HepG2 (cell line): ENCODE measurements around the gene DEPDC5. TPM values are rescaled to one million over a fixed set of nuclear protein-coding genes. Genes with fewer than 3 reads are reported as not detected.

Source experiments
- ATAC-seq: fragments of 200-7000 bp; cut with Tn5 transposase; 3 replicates; pipeline ENCODE4 v1.9.1; 2020; ENCODE audit warnings: mild to moderate bottlenecking, moderate library complexity
- BruUV-seq: library from RNA; stranded (reverse); fragments of 400-500 nt; replicated peaks from 2 replicates; lab custom pipeline; 2021; lab: Mats Ljungman, UMichigan
- CTCF ChIA-PET: fragments of 300-600 bp; formaldehyde crosslinking; extraction: SDS; loops from one replicate; lab custom pipeline; 2021; ENCODE audit warnings: low total read pairs, inconsistent platforms, low intra/inter-chr PET ratio; lab: Yijun Ruan, JAX
- POLR2A ChIA-PET: fragments of 350-600 bp; sonication (Branson Sonifier 250); formaldehyde crosslinking; loops from one replicate; lab custom pipeline; 2020; ENCODE audit warnings: antibody characterized with exemption, inconsistent platforms; lab: Yijun Ruan, JAX
- DNase-seq: peaks from one replicate; pipeline ENCODE4 v3.0.0-alpha.2; 2015; ENCODE audit warnings: low spot score
- FAIRE-seq: peaks from 3 replicates; lab custom pipeline; 2011; peaks lifted over from hg19 to GRCh38; lab: Jason Lieb, UNC
- H2AFZ ChIP-seq: one replicate; pipeline ENCODE4 v1.6.1; 2011; ENCODE audit warnings: low read length, inconsistent platforms
- H3K27ac ChIP-seq: fragments of 300-600 bp; 3 replicates; pipeline ENCODE4 v1.8.0; 2011; ENCODE audit warnings: mixed run types, mild to moderate bottlenecking, mixed read lengths, low read length, inconsistent platforms; ENCODE audit not compliant: insufficient read depth; ENCODE audit errors: extremely low read length
- H3K27me3 ChIP-seq, 2 experiments: fragments of 200-600 bp in 1 of 2; 2 replicates in 1 of 2; 3 replicates in 1 of 2; pipeline versions ENCODE4 v1.6.0 to v1.8.0; 2011; ENCODE audit warnings: low read length in 2 of 2, mild to moderate bottlenecking in 2 of 2, moderate library complexity in 2 of 2, inconsistent platforms in 1 of 2; ENCODE audit not compliant: insufficient read depth in 2 of 2, control insufficient read depth in 1 of 2
- H3K36me3 ChIP-seq, 2 experiments: fragments of 200-600 bp in 1 of 2; replicated peaks in 1 of 2; 2 replicates in 1 of 2; 3 replicates in 1 of 2; pipeline versions ENCODE4 v1.5.1 to v1.8.0; 2011; ENCODE audit warnings: low read length in 2 of 2, inconsistent platforms in 1 of 2; ENCODE audit not compliant: insufficient read depth in 2 of 2, control insufficient read depth in 1 of 2
- H3K4me1 ChIP-seq: 2 replicates; pipeline ENCODE4 v1.5.1; 2012; ENCODE audit warnings: low read length, inconsistent platforms; ENCODE audit not compliant: insufficient read depth
- H3K4me2 ChIP-seq: 2 replicates; pipeline ENCODE4 v1.6.0; 2011; ENCODE audit warnings: low read depth, low read length, inconsistent platforms
- H3K4me3 ChIP-seq, 3 experiments: fragments of 200-600 bp in 1 of 3; sonication (generic), shearing (Covaris generic) in 1 of 3; replicated peaks in 1 of 3; 2 replicates each; pipeline ENCODE4 v1.5.1; 2011 to 2016; ENCODE audit warnings: low read length in 3 of 3, inconsistent platforms in 2 of 3, low read depth in 2 of 3, mild to moderate bottlenecking in 2 of 3, control low read depth in 1 of 3, mixed read lengths in 1 of 3; ENCODE audit not compliant: insufficient read depth in 1 of 3
- H3K79me2 ChIP-seq: one replicate; pipeline ENCODE4 v1.6.1; 2011; ENCODE audit warnings: low read length, inconsistent platforms; ENCODE audit not compliant: insufficient read depth
- H3K9ac ChIP-seq: 2 replicates; pipeline ENCODE4 v1.6.0; 2011; ENCODE audit warnings: mild to moderate bottlenecking, low read depth, low read length, inconsistent platforms; ENCODE audit not compliant: insufficient read depth
- H3K9me3 ChIP-seq: 2 replicates; pipeline ENCODE4 v1.5.1; 2012; ENCODE audit warnings: mild to moderate bottlenecking, low read length
- H4K20me1 ChIP-seq: 2 replicates; pipeline ENCODE4 v1.6.0; 2011; ENCODE audit warnings: inconsistent platforms, mild to moderate bottlenecking, low read length, moderate library complexity; ENCODE audit not compliant: insufficient read depth
- ARNT2 ChIP-seq: sonication (generic); formaldehyde crosslinking; IDR thresholded peaks from 2 replicates; pipeline ENCODE4 v1.8.0; 2022; ENCODE audit warnings: mild to moderate bottlenecking, low read depth, missing genetic modification reagents, moderate library complexity
- ATF1 ChIP-seq: IDR thresholded peaks from 2 replicates; pipeline ENCODE4 v1.6.1; 2016; ENCODE audit warnings: mild to moderate bottlenecking, control low read depth
- CREM ChIP-seq, 2 experiments: sonication (generic) in 1 of 2; formaldehyde crosslinking in 1 of 2; IDR thresholded peaks; 2 replicates each; pipeline versions ENCODE4 v1.4.0 to v1.6.1; 2016 to 2020; ENCODE audit warnings: antibody characterized with exemption in 1 of 2, mild to moderate bottlenecking in 1 of 2, missing genetic modification reagents in 1 of 2
- FOXJ3 ChIP-seq: sonication (generic); formaldehyde crosslinking; IDR thresholded peaks from 2 replicates; pipeline ENCODE4 v1.4.0; 2020; ENCODE audit warnings: missing genetic modification reagents, mild to moderate bottlenecking, borderline replicate concordance
- FOXO4 ChIP-seq: sonication (generic); formaldehyde crosslinking; conservative IDR thresholded peaks from 2 replicates; pipeline ENCODE4 v1.8.1; 2023; ENCODE audit warnings: missing genetic modification reagents
- KLF12 ChIP-seq: sonication (generic); formaldehyde crosslinking; IDR thresholded peaks from 2 replicates; pipeline ENCODE4 v1.4.0; 2020; ENCODE audit warnings: missing genetic modification reagents, borderline replicate concordance
- MEIS2 ChIP-seq: sonication (generic); formaldehyde crosslinking; IDR thresholded peaks from 2 replicates; pipeline ENCODE4 v1.9.0; 2021; ENCODE audit warnings: mild to moderate bottlenecking, missing genetic modification reagents
- ZNF704 ChIP-seq: sonication (generic); formaldehyde crosslinking; IDR thresholded peaks from 2 replicates; pipeline ENCODE4 v1.8.1; 2023; ENCODE audit warnings: mild to moderate bottlenecking, inconsistent platforms, moderate library complexity, missing genetic modification reagents, borderline replicate concordance
- ZNF724P ChIP-seq: sonication (generic); formaldehyde crosslinking; IDR thresholded peaks from 2 replicates; pipeline ENCODE4 v1.8.0; 2022; ENCODE audit warnings: missing genetic modification reagents, borderline replicate concordance
- WGBS: methylation state at CpG from one replicate; pipeline ENCODE4 v1.1.6; 2017; ENCODE audit warnings: low lambda C conversion rate; 5-methylcytosine and 5-hydroxymethylcytosine counted together
- in situ Hi-C: cut with HindIII; loops from 2 replicates; pipeline ENCODE4 v1.10.0; 2017; ENCODE audit warnings: low pct_unique_long_range_greater_than_20kb; ENCODE audit not compliant: extremely low pct_ligation_motif_present
- intact Hi-C: fragments of 100-400 bp; cut with micrococcal nuclease; formaldehyde crosslinking; loops from one replicate; pipeline ENCODE4 v1.10.0; 2022; ENCODE audit not compliant: unreplicated experiment
- polyA plus RNA-seq, 8 experiments: library from polyadenylated mRNA; depleted of rRNA in 3 of 8; stranded (reverse) in 7 of 8; unstranded in 1 of 8; fragments of >200 nt; fragmentation: Illumina TruSeq in 4 of 8; extraction: Trizol in 4 of 8; gene quantifications; 2 replicates each; pipeline versions ENCODE4 v1.2.1 to v1.2.3, GENCODE V29; 2011 to 2016; ENCODE audit warnings: low read depth in 4 of 8, missing spikeins in 1 of 8, mixed read lengths in 1 of 8; ENCODE audit not compliant: insufficient read depth in 1 of 8
- total RNA-seq, 5 experiments: library from RNA; depleted of rRNA; stranded (reverse); fragments of >200 nt; fragmentation: Illumina TruSeq; extraction: Trizol; gene quantifications; 2 replicates each; pipeline ENCODE4 v1.2.3, GENCODE V29; 2016; ENCODE audit warnings: low read depth in 1 of 5
- TF ChIP-seq, protein P1 (sequence below): sonication (generic); formaldehyde crosslinking; IDR thresholded peaks from 2 replicates; pipeline ENCODE4 v1.4.0; 2020; ENCODE audit warnings: mild to moderate bottlenecking, missing genetic modification reagents, borderline replicate concordance
- TF ChIP-seq, protein P2 (sequence below): sonication (generic); formaldehyde crosslinking; IDR thresholded peaks from 2 replicates; pipeline ENCODE4 v1.4.0; 2020; ENCODE audit warnings: low read depth, mild to moderate bottlenecking, missing genetic modification reagents
- TF ChIP-seq, protein P3 (sequence below): sonication (generic); formaldehyde crosslinking; IDR thresholded peaks from 2 replicates; pipeline ENCODE4 v1.4.0; 2020; ENCODE audit warnings: missing genetic modification reagents
- TF ChIP-seq, protein P4 (sequence below): IDR thresholded peaks from 2 replicates; pipeline ENCODE4 v1.6.1; 2016

DEPDC5 gene
- total and polyA plus RNA-seq, 2 of the 13 experiments (the other 11 are each of a cell fraction or from before 2014, with no cell fraction given), result 9.8 to 12.4 TPM

DNA sequence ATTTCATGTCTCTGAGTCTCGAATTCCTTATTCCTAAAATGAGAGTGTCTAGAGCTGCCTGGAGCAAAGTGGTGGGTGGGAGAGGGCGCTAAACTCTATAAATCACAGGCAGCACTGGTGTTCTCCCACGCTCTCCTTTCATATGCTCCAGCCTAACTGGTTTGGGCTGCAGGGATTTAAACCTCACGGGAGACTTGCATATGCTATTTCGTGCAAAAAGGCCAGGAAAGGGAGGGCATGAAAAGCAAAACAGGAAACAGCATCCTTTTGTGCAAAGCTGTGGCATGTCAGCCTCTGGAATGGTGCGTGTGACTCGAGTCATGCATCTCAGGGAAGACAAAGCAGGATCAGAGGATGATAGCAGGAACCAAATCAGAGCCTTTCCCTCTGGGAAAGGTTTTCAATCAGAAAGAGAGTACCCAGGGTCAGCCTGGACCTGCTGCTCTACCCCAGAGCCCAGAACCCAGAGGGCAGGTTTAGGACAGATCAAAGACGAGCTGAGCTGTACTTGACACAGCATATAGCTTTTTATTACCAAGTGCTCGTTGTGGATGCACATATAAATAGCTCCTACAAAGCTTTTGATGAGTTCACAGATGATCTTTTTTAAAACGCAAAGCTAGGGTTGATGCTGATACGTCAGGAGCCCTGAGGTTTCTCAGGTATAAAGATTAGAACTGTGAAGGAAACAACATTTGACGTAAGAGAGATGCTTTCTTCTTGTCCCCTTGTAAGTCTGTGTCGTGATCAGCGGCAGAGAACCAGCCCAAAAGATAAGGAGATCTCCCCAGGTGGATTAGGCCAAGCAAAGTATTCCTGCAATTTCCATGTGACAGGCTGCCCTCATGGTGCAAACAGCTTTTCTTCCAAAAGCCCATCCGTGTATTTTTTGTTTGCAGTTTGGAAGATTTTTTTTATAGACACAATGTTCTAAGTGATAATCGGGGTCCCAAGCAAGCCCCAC lies 144.3 kb downstream of the DEPDC5 start:
- 90% methylated on average over 16 of the region's 16 CpGs for WGBS
- Histone ChIP-seq H3K27me3 (no peaks in the 10 kb centered on the region; a peak in 1 of 5 replicates), H3K4me3 (no peak overlapping the region), H3K36me3 (peaks cover 5 to 8% of the 10 kb centered on the region in 2 experiments; a peak in 3 of 5 replicates), H3K27ac (no peak overlapping the region), H3K4me2 (no peak overlapping the region), H3K9ac (no peak overlapping the region), H3K79me2 (no peaks in the 10 kb centered on the region), H2AFZ (no peak overlapping the region), H4K20me1 (no peaks in the 10 kb centered on the region), H3K9me3 (no peaks in the 10 kb centered on the region), H3K4me1 (peaks cover 20% of the 10 kb centered on the region)
- DNase-seq (no peak), FAIRE-seq (no peak), ATAC-seq (no peak)
- in situ Hi-C loops, result no loop called here
- no TSS peak for BruUV-seq
- TF ChIP-seq ZNF704 (no peak), KLF12 (CRISPR knock-in tag) (no peak), MEIS2 (CRISPR knock-in tag) (no peak), ZNF724P (no peak), ARNT2 (CRISPR knock-in tag) (no peak), FOXO4 (CRISPR knock-in tag) (no peak), ATF1 (CRISPR knock-in tag) (no peak), FOXJ3 (CRISPR knock-in tag) (no peak), CREM (IDR thresholded peaks at IDR 0.05) (no peak), CREM (CRISPR knock-in tag; IDR thresholded peaks at IDR 0.05) (no peak)
- TF ChIP-seq, protein P1, sequence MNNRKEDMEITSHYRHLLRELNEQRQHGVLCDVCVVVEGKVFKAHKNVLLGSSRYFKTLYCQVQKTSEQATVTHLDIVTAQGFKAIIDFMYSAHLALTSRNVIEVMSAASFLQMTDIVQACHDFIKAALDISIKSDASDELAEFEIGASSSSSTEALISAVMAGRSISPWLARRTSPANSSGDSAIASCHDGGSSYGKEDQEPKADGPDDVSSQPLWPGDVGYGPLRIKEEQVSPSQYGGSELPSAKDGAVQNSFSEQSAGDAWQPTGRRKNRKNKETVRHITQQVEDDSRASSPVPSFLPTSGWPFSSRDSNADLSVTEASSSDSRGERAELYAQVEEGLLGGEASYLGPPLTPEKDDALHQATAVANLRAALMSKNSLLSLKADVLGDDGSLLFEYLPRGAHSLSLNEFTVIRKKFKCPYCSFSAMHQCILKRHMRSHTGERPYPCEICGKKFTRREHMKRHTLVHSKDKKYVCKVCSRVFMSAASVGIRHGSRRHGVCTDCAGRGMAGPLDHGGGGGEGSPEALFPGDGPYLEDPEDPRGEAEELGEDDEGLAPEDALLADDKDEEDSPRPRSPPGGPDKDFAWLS (CRISPR knock-in tag), result no peak
- TF ChIP-seq, protein P2, sequence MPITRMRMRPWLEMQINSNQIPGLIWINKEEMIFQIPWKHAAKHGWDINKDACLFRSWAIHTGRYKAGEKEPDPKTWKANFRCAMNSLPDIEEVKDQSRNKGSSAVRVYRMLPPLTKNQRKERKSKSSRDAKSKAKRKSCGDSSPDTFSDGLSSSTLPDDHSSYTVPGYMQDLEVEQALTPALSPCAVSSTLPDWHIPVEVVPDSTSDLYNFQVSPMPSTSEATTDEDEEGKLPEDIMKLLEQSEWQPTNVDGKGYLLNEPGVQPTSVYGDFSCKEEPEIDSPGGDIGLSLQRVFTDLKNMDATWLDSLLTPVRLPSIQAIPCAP (CRISPR knock-in tag), result no peak
- TF ChIP-seq, protein P3, sequence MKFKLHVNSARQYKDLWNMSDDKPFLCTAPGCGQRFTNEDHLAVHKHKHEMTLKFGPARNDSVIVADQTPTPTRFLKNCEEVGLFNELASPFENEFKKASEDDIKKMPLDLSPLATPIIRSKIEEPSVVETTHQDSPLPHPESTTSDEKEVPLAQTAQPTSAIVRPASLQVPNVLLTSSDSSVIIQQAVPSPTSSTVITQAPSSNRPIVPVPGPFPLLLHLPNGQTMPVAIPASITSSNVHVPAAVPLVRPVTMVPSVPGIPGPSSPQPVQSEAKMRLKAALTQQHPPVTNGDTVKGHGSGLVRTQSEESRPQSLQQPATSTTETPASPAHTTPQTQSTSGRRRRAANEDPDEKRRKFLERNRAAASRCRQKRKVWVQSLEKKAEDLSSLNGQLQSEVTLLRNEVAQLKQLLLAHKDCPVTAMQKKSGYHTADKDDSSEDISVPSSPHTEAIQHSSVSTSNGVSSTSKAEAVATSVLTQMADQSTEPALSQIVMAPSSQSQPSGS (CRISPR knock-in tag), result no peak
- TF ChIP-seq, protein P4, sequence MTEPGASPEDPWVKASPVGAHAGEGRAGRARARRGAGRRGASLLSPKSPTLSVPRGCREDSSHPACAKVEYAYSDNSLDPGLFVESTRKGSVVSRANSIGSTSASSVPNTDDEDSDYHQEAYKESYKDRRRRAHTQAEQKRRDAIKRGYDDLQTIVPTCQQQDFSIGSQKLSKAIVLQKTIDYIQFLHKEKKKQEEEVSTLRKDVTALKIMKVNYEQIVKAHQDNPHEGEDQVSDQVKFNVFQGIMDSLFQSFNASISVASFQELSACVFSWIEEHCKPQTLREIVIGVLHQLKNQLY, result no peak
- ChIA-PET POLR2A (no interaction called here), CTCF (no interaction called here)
- intact Hi-C loops, result no loop called here
